NCI-H2107 (cell line): Measurements from ENCODE around the gene SMNDC1.
"Not testable (repeated sequence)": the region's sequence is repeated elsewhere in the genome, so short reads cannot be mapped to it uniquely, and the experiment has no call there.

Source experiments
- DNase-seq: peaks from one replicate; lab custom pipeline; 2025; lab: John Stamatoyannopoulos, UW

The SMNDC1 gene

DNA sequence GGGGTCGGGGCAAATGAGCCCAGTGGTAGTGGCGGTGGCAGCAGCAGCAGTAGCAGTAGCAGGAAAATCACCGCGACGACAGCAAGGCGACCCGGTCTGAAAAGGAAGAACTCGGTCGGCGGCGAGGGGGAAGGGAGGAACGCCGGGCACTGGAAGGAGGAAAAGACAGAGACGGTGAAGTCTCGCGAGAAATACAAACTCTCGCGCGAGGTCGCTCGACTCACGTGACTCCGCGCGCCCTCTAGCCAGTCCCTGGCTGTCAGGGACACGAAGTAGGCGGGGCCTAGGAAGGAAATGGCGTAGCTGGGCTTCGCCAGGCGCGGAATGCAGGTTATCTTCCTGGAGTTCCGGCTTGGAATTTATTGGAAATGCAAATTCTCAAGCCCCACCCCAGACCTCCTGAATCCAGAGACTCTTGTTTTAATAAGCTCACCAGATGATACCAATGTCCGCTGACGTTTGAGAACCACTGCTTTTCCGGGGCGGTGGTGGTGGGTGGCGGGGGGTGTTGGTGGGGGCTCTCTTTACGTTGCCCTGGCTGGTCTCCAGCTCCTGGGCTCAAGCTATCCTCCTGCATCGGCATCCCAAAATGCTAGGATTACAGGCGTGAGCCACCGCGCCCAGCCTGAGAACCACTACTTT, at the start of gene SMNDC1:
SMNDC1 (minus strand) TSS at position 141 of the 642 bp plus-strand sequence. CDS start 1,333 bp downstream, outside the sequence.
- peak; percentile 84 for DNase-seq

DNA sequence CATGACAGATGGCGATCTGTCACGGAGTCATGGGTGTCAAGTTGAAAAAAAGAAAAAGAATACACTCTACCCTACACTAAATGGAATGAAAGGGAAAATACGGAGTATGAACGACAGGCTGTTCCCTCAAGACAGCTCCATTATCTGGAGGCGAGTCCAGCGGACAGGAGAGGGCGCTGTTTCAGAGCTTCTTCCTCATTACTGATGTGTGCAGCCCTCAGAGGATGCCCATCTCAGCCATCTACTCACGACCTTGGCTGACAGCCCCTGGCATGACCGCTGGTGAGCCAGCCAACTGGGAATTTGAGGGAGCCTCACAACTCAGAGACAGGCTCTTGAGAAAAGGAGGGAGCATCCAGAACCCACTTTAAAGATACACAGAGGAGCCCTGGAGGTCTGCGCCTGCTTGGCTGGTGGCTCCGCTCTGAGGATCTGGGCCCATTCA, 49.6 kb upstream of the SMNDC1 start:
- DNase-seq = no peak

DNA sequence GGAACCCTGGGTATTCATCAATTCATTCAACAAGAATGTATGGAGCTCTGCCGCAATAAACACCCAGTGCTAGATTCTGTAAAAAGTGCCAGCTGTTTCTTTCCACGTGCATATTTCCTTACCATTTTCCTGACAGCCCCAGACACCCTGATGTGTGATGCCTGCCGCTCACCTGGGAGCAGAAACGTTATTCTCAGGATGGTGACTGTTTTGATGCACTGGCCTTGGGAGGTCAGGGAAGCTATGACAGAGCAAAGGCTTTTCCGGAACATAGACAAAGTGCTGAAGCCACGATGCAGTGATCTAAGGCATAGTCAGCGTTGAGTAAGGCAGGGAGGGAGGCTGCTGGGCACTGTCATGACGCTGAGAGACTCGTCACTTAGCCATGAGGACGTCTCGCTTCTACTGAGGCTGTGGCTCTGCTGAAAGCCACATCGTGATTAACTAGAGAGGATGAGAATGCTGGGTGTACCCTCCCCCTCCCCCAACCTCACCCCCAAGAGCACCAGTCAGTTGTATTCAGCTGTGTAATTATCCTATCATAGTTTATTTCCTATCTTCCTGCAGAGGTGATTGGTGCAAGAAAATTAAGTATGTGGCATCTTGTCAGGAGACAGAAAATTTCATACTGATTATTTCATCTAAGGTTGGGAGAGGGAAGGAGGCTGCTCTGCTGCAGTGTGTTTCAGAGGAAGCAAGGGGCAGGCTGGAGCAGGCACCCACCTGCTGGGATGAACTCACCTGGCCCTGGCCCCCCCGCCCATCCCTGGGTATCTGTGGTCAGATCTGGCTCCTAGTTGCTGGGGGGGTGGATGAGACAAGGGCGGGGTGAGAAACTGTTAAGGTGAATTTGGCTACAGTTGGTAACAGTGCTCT, 48.8 kb upstream of the SMNDC1 start:
- no peak for DNase-seq

DNA sequence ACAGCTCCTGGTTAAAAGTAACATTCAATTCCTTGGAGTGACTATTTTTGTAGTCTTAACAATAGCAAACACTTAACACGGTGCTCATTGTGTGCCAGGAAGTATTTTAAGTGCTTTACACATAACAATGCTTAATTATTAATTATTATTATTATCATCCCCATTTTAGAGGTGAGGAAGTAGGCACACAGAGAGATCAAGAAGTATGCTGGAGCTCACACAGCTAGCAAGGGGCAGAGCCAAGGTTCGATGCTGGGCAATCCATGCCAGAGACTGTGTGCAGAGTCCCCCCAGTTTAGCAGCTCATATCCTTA, 48.2 kb upstream of the SMNDC1 start:
- no peak for DNase-seq

DNA sequence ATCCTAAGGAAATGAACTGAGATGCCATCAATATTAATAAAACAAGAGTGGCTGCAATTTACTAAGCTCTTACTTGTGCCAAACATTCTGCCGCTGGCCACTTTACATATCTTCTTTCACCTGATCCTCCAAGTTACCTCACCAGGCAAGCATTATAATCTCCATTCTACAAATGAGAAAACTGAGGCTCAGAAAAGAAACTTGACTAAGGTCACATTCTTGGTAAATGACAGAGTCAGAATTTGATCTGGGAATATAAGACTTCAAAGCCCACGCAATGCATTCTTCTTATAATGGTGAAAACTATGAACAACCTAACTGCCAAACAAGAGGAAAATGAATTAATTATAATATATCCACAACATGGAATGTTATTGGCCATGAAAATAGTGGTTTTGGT, 46.1 kb upstream of the SMNDC1 start:
- DNase-seq = no peak

DNA sequence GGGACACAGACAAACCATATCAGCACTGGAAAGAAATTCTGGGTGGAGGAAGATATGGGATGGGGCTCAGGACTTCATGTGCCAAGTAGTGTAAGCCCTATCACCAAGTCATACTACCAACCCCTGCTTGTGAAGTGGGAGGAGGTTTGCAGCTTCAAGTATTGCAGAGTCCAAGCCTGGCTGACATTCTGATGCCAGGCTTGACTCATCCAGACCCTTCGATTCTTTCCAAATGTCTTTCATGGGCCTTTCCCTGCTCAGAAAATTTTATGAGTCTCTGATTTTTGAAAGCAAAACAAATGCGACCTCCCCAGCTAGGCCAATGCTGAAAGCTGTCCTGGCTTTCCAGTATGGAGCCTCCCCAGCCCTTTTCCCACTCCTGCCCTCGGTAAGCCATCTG, 45.1 kb upstream of the SMNDC1 start:
- DNase-seq = no peak

DNA sequence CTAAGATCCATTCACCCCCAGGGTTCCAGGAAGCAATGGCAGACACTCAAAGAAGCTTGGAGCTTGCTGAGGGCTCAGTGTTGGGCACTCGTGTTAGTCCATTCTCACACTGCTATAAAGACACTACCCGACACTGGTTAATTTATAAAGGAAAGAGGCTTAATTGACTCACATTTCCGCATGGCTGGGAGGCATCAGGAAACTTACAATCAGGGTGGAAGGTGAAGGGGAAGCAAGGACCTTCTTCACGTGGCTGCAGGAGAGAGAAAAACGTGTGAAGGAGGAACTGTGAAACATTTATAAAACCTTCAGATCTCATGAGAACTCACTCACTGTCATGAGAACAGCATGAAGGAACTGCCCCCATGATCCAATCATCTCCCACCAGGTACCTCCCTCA, 44.7 kb upstream of the SMNDC1 start:
- DNase-seq = no peak

DNA sequence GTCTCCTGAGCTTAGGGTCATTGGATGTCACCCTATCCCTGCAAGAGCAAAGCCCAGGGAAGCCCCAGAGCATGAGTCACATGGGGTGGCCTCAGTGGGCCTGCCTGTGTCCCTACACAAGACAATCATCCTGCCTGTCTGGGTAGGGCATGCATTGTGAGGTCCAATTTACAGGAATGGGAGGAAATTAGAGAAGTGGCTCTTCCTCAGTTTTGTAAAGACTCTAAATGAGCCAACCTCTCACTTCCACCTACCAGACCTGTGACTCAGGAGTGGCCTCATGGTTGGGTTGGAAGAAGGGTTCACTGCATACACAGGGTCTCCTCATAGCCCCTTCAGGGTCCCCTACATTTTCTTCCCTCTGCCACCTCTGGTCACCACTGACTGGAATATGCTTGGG, 43.6 kb upstream of the SMNDC1 start:
- no peak for DNase-seq

DNA sequence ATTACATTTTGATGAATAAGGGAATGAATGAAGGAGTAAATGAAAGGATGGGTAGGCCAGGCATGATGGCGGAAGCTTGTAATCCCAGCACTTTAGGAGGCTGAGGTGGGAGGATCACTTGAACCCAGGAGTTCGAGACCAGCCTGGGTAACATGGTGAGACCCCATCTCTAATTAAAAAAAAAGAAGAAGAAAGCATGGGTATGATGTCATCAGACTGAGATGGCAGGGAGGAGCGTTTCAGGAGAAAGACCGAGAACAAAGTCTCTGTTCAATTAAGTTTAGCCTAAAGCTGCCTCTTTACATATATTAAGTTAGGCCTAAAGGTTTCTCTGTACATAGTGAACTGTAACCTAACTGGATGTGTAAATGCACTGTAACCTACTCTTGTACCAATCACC, 42.2 kb upstream of the SMNDC1 start:
- DNase-seq = no peak

DNA sequence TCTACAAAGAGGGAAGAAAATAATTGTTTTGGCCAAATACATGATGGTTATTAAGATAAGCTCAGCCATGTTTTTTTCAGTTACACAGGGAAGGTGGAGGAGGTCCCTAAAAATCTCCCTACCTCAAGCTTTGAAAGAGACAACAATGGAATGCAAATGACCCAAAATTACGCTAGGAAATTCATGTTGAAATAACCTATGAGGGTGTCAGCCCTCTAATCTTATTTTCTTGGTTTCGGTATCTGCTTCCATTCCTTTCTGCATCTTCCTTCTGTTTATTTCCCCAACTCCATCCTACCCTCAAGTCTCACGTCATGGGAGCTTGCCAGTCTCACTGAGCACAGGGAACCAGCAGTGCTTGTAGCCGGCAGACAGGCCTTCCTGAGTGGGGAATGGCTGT, 40.6 kb upstream of the SMNDC1 start:
- DNase-seq = no peak

DNA sequence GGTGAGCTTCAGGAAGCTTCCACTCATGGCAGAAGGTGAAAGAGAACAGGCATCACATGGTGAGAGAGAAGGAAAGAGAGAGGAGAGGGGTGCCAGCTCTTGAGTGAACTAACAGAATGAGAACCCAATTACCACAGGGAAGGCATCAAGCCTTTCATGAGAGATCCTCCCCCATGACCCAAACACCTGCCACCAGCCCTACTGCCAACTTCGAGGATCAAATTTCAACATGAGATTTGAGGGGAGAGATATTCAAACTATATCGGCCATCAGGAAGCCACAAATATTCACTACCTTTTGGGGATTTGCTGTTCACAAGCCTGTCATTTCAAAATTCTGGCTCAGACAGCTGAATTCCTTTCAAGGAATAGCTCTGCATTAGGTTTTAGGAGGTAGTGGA, 39.9 kb upstream of the SMNDC1 start:
- no peak for DNase-seq

DNA sequence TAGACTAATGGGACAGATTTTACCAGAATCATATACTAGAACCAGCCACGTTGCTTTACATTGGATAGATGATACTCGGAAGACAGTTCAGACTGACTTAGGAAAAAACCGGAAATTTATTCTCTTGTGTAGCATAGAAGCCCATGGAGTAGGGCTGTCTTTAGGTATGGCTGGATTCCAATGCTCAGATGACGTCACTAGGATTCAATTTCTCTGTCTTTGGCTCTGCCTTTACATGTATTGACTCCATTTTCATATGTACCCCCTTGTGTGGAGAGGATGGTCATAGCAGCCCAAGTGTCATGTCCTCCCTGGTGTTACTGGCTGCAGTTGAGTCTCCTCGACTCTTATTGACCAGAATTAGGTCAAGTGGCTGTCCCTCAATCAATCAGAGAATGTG, 39.2 kb upstream of the SMNDC1 start:
- no peak for DNase-seq

DNA sequence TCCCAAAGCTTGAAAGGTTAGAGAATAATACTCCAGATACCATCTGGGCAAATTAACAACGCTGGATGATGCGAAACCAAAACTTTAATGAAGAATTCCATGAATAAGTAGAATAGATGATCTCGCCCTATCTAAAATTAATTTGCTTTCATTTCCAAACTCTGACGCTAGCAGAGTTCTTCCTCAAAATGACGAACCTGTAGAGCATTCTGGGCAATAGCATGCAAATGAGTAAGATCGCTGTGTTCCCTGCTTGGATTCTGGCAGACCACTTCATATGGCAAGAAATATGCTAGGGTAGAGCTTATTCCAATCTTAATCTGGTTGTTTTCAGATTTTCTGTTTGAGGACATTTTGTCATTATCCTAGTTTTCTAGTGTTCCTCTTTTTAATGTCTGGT, 36.1 kb upstream of the SMNDC1 start:
- no peak for DNase-seq

DNA sequence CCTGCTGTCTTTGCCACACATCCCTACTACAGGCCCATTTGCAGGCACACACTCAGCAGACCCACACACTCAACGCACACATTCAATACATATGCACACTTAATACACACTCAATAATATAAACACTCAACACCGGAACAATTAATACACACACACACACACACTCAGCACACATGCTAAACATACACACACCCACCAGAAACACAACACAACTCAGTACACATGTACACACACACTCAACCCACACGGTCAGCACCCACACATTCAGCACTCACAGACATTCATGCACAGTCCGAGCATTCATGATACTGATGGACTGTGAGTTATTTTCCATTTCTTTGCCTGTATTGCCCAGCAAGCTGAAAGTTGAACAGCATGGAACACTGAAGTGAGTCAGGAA, 35.4 kb upstream of the SMNDC1 start:
- DNase-seq = no peak

DNA sequence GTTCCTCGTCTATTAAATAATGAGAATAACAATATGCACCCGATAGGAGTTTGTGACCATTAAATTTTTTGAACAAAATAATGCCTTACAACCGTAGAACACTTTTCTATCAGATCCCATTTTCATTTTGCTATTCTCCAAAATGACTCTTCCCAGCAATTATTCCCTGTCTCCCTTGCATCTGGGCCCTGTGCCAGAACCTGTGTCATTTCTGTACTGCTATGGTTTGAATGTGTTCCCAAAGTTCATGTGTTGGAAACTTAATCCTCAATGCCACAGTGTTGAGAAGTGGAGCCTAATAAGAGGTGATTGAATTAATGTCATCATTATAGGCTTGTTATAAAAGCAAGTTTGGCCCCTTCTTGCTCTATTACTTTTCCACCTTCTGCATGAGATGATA, 33.2 kb upstream of the SMNDC1 start:
- DNase-seq = no peak

DNA sequence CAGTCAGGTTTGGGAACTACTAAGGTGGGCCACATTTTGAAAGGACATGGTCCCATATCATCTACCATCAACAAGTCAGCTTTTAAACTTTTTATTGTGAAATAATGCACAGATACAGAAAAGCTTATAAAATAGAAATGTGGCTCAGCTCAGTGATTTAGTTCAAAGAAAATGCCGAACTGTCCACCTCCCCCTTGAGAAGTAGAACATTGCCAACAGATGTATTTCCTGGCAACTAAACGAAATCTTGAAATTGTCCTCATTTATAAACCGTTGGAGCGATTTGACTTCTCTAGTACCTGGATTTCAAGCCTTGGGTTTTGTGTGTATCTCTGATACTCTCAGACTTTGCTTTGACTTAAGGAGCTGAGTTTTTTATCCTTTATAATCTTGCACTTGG, 32.7 kb upstream of the SMNDC1 start:
- DNase-seq = no peak

DNA sequence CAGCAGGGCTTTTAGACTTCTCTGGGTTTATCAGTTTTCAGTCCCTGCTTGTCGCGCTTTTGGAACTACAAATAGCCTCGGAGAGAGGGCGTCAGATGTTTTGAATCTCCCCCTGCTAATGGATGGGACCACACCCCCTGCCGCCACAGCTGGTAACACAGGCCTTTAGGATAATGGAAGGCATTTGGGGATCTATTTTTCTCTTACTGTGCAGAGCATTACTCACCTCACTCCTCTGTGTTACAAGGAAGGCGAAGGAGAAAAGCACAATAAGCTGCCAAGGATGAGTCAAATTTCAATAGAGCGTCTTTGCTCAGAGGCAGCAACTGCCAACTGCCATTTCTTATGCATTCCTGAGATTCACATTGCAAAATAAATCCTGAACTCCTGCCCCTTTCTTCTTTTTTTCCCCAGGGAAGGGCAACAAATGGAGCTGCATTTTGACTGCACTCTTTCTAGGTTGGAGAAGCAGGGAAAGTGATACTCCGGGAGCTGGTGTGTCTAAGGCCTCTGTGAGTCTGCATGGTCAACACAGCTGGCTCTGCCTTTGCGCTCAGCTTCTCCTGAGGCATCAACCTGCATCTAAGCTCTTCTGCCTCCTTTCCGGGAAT, 31.5 kb upstream of the SMNDC1 start:
- no peak for DNase-seq

DNA sequence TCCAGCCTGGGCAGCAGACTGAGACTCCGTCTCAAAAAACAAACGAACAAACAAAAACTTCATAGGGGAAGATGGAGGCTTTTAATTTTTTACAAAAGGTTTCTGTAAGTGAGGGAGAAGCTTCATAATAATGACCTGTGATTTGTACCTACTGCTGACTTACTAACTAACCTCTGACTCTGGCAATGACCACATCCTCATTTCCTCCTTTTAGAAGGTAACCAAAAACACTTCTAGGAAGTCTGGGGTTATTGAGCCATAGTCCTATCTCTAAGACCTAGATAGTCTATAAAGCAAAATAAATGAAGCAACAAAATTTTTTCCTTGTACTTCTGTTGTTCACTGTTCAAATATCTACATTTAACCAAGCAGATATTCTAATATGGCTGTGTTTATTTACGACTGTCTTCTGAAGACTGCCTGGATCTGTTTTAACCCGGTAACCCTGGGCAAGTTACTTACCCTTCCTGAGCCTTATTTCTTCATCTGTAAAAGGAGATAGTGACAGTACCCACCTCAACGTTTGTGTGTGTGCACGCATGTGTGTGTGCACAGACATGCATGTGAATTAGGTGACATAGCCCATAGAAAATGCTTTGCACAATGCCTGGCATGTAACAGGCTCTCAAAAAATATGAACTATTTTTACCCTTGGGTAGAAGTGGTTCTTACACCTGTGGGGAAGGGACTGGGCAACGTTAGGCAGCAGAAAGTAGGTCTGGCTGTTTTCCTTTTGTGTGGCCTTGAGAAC, 30.8 kb upstream of the SMNDC1 start:
- DNase-seq = no peak

DNA sequence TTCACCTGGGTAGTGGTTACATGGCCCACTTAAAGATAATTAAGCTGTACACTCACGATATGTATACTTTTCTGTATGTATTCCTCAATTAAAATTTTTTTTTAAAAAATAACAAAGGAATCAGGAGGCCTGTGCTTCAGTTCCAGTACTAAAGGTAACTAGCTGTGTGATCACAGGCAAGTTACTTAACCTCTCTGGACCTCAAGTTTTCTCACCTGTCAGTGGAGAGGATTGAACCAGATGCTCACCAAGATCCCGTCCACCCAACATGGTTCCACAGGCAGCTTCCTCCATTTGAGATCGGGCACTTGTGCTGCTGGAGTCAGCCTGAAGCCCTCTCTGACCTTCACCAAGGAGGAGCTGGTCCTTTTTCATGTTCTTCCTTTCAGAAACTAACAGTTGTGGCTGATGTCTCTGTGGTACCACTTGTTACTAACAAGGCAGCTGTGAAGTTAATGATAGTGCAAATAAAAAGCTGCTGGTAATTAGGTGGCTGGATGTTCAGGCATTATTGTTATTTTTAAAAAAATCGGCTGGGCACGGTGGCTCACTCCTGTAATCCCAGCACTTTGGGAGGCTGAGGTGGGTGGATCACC, 29.4 kb upstream of the SMNDC1 start:
- no peak for DNase-seq

DNA sequence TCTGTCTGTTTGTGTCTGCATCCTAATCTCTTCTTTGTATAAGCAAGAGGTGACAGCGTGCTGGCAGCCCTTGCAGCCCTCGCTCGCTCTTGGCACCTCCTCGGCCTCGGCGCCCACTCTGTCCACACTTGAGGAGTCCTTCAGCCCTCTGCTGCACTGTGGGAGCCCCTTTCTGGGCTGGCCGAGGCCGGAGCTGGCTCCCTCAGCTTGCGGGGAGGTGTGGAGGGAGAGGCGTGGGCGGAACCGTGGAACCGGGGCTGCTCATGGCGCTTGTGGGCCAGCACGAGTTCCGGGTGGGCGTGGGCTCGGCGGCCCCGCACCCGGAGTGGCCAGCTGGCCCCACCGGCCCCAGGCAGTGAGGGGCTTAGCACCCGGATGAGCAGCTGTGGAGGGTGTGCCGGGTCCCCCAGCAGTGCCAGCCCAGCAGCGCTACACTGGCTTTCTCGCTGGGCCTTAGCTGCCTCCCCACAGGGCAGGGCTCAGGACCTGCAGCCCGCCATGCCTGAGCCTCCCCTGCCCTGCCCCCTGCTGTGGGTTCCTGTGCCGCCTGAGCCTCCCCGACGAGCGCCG, 26.6 kb upstream of the SMNDC1 start:
- not testable (repeated sequence) for DNase-seq

DNA sequence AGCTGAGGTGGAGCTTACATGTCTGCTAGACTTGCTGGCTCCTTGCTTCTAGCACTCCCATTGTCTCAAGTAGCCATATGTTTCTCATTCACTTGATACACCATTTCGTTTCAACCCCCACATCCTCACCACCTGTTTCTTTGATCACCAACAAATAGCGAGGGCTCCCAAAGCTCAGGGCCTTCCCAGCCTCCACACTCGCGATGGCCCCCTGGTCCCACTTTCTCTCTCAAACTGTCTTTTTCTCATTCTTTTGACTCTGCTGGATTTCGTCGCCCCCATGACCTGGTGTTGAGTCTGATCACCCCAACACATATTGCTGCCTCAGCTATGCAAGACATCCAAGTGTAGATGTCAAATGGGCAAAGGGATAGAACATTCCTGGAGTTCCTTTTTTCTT, 26.0 kb upstream of the SMNDC1 start:
- DNase-seq = no peak
